Measurements from ENCODE around the gene MLPH.

MLPH gene

GRCh38 chr2:237450583-237450982 lies 36.5 kb upstream of the MLPH start:
- H3K4me3 ChIP-seq (ENCODE audit: low read depth, low read length): no peak overlapping the region

DNA sequence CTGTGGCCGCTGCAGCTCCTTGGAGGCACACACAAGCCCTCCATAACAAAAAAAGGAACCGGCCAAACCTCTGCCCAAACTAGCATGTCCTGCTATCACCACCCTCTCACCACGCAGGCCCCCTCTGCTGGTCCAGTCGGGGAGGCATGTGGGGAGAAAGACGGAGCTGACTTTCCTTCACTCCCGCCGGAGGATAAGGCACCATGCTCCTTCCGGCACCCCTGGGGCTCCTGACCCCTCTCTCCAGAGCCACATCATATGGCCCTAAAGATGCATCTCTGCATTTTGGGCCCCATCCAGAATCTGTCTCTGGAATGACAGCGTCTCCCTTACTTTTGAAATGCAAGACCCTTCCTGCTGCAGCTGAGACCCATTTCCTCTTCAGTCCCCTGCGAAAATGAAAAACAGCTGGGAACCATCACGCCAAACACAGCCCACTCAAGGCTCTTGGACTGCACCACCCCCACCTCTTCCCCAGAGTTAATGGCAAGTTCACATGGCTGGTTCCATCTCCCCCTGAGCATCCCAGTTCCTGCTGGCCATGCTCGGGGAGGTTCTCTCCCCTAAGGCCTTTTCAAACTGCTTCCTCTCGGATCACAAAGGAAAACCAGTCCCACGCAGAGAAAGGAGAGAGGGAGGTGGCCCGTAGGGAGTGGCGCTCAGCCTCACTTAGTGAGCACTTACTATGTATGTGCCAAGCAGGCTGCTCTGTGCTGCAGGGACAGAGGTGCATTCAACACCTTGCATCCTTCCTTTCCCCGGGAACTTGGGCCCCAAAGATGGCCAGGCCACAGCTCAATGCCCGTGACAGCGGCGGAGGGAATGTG lies 35.2 kb upstream of the MLPH start:
- DNase-seq (ENCODE audit: low read depth): no peak
- TF ChIP-seq, protein P1, sequence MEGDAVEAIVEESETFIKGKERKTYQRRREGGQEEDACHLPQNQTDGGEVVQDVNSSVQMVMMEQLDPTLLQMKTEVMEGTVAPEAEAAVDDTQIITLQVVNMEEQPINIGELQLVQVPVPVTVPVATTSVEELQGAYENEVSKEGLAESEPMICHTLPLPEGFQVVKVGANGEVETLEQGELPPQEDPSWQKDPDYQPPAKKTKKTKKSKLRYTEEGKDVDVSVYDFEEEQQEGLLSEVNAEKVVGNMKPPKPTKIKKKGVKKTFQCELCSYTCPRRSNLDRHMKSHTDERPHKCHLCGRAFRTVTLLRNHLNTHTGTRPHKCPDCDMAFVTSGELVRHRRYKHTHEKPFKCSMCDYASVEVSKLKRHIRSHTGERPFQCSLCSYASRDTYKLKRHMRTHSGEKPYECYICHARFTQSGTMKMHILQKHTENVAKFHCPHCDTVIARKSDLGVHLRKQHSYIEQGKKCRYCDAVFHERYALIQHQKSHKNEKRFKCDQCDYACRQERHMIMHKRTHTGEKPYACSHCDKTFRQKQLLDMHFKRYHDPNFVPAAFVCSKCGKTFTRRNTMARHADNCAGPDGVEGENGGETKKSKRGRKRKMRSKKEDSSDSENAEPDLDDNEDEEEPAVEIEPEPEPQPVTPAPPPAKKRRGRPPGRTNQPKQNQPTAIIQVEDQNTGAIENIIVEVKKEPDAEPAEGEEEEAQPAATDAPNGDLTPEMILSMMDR (IDR thresholded peaks at IDR 0.05; ENCODE audit: control insufficient read depth, extremely low read depth, insufficient read depth): no peak
- H3K4me3 ChIP-seq (ENCODE audit: low read depth, low read length): no peak overlapping the region

More at GRCh38 chr2:237450583-237450982, 36.5 kb upstream of the MLPH start:
- DNase-seq (ENCODE audit: low read depth): no peak
- TF ChIP-seq, protein P1 (IDR thresholded peaks at IDR 0.05; ENCODE audit: control insufficient read depth, extremely low read depth, insufficient read depth): no peak

DNA sequence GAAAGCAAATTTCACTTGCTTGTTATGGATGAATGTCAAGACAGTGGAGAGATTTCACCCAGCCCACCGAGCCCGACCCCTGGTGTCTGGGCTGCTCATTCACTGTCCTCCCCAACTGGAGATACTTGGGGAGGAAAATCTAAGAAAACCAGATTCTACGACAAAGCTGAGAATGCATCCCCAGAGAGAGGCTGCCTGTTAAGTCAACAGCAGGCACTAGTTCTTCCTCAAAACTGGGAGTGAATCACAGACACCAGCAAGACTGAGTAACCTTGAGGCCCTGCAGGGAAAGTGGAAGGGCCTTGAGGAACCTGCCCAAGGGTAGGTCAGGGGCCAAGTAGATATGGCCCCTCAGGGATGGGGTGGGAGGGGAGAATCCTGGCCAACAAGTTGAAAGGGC lies 34.2 kb upstream of the MLPH start:
- no peak for DNase-seq (ENCODE audit: low read depth)
- TF ChIP-seq, protein P1 (IDR thresholded peaks at IDR 0.05; ENCODE audit: control insufficient read depth, extremely low read depth, insufficient read depth): no peak

DNA sequence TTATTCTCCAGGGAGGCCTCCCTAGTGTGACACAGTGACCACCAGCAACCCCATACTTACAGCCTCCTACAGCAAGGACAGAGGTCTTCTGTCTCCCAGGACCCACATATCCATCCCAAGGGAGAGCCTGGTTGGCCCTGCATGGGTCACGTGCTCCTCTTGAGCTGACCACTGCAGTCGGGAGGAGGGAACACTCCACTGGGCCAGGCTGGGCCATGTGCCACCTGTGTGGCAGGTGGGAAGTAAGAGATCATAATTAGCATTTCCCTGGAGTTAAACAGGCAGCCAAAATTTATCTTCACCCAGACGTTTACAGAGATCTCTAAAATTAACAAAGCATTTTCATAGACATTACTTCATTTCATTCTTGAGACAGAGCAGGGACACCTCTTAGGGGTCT lies 33.4 kb upstream of the MLPH start:
- no peak overlapping the region for H3K4me3 ChIP-seq (ENCODE audit: low read depth, low read length)
- TF ChIP-seq, protein P1 (IDR thresholded peaks at IDR 0.05; ENCODE audit: control insufficient read depth, extremely low read depth, insufficient read depth): no peak
- DNase-seq (ENCODE audit: low read depth): no peak

More for the DNA sequence above, 34.2 kb upstream of the MLPH start:
- H3K4me3 ChIP-seq (ENCODE audit: low read depth, low read length): no peak overlapping the region

DNA sequence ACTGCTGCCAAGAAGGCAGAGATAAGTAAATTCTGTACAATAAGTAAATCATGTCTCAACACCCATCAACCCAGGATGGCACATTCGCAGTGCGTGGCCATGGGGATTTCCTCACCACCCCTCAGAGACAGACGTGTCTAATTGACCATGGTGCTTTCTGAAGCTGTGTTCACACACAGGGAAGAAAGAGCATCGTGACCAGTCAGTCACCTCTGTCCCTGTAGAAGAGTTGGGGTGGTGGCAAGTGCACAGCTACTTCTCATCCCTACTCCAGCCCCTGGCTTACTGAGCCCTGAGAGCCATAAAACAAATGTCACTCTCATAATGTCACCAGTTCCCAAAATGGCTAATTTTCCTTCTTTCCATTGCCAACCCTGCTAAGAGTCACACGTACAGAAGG lies 31.3 kb upstream of the MLPH start:
- no peak overlapping the region for H3K4me3 ChIP-seq (ENCODE audit: low read depth, low read length)
- TF ChIP-seq, protein P1 (IDR thresholded peaks at IDR 0.05; ENCODE audit: control insufficient read depth, extremely low read depth, insufficient read depth): no peak
- DNase-seq (ENCODE audit: low read depth): no peak

DNA sequence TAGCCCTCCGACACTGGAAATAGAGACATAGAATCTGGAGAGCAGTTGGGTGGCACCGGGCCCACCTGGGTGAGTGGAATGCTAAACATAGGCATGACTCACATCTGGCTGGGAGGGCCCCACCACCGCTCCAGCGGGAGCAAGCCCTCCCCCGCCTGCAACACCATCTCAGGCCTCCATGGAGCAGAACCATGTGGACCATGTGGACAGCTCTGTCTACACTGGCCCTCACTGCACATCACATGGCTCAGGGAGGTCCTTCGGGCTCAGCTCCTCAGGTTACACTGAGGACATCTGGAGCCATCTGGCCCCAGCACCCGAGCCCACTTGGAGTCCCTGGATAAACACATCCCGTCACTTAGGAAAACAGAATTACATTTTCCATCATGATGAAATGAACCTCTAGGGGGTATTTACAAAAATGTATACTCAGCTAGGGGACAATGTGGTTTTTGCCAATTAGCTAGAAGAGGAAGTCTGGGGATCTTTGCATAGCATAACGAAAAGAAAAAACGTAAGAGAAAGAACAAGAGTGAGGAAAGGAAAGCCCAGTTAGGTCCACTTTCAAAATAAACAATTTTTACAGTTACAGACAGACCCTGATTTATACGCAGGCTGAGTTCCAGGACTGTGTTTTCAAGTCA lies 30.7 kb upstream of the MLPH start:
- H3K4me3 ChIP-seq (ENCODE audit: low read depth, low read length): no peak overlapping the region
- no peak for DNase-seq (ENCODE audit: low read depth)
- TF ChIP-seq, protein P1 (IDR thresholded peaks at IDR 0.05; ENCODE audit: control insufficient read depth, extremely low read depth, insufficient read depth): no peak
